Uterus (tissue), 2 donors: ENCODE data around the gene SEMA4B.

Source experiments
- POLR2A ChIP-seq, 2 donors: fragments of 450-650 bp; IDR thresholded peaks; one replicate each; pipeline ENCODE4 v1.6.1; 2016; ENCODE audit warnings: antibody characterized with exemption in 2 of 2, mild to moderate bottlenecking in 1 of 2, moderate library complexity in 1 of 2
- TF ChIP-seq, protein P1 (sequence below), 4 experiments: fragments of 200-600 bp in 2 of 4; fragments of 450-650 bp in 2 of 4; sonication (generic) in 2 of 4; IDR thresholded peaks; one replicate each; pipeline ENCODE4 v1.5.1; 2016 to 2019; ENCODE audit warnings: antibody characterized with exemption in 4 of 4, mild to moderate bottlenecking in 2 of 4, moderate library complexity in 1 of 4

DNA sequence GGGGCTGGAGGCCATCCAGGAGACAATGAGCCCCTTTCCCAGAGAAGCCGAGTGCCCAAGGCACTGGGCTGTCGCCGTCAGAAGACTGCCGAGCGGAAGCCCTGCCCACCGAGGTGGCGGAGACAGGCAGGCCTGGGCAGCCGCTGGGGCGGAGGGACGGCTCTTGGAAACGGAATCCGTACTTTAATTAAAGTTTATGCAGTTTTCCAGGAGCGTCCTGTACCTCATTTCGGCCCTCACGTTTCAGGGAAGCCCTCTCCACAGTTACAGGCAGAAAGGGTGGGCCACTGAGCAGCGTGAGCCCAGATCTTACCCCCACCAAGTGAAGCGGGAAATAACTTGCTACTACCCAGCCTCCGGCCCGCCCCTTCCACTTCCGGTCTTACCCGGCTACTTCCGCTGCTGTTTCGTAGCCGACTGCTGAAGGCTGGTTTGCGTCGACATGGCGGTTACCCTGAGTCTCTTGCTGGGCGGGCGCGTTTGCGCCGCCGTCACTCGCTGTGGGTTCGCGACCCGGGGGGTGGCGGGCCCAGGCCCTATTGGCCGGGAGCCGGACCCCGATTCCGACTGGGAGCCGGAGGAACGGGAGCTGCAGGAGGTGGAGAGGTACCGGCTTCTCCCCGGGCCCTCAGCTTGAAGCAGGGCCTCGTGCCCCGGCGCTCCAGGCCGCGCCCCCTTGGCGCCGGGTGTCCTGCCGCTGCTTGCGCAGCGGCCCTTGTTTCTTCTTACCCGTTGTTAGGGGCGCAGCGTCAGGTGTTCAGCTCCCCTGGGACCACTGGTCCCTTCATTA, 64.3 kb downstream of the SEMA4B start, which contains the start of gene NGRN:
- TF ChIP-seq, protein P1, sequence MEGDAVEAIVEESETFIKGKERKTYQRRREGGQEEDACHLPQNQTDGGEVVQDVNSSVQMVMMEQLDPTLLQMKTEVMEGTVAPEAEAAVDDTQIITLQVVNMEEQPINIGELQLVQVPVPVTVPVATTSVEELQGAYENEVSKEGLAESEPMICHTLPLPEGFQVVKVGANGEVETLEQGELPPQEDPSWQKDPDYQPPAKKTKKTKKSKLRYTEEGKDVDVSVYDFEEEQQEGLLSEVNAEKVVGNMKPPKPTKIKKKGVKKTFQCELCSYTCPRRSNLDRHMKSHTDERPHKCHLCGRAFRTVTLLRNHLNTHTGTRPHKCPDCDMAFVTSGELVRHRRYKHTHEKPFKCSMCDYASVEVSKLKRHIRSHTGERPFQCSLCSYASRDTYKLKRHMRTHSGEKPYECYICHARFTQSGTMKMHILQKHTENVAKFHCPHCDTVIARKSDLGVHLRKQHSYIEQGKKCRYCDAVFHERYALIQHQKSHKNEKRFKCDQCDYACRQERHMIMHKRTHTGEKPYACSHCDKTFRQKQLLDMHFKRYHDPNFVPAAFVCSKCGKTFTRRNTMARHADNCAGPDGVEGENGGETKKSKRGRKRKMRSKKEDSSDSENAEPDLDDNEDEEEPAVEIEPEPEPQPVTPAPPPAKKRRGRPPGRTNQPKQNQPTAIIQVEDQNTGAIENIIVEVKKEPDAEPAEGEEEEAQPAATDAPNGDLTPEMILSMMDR (IDR thresholded peaks at IDR 0.05) = no peak
- TF ChIP-seq POLR2A (IDR thresholded peaks at IDR 0.05) = peak; percentile 79 to 83
